Activated CD8-positive, alpha-beta memory T cell treated with anti-CD3 and anti-CD28 coated beads for 48 hours (primary cell): ENCODE measurements around the gene MRM2.
"Not testable (repeated sequence)": the region's sequence is repeated elsewhere in the genome, so short reads cannot be mapped to it uniquely, and the experiment has no call there.

Source experiments
- DNase-seq, 3 experiments: peaks; one replicate each; pipeline ENCODE4 v3.0.0-alpha.2; 2020; ENCODE audit warnings: low read depth in 2 of 3, low spot score in 2 of 3

The MRM2 gene

DNA sequence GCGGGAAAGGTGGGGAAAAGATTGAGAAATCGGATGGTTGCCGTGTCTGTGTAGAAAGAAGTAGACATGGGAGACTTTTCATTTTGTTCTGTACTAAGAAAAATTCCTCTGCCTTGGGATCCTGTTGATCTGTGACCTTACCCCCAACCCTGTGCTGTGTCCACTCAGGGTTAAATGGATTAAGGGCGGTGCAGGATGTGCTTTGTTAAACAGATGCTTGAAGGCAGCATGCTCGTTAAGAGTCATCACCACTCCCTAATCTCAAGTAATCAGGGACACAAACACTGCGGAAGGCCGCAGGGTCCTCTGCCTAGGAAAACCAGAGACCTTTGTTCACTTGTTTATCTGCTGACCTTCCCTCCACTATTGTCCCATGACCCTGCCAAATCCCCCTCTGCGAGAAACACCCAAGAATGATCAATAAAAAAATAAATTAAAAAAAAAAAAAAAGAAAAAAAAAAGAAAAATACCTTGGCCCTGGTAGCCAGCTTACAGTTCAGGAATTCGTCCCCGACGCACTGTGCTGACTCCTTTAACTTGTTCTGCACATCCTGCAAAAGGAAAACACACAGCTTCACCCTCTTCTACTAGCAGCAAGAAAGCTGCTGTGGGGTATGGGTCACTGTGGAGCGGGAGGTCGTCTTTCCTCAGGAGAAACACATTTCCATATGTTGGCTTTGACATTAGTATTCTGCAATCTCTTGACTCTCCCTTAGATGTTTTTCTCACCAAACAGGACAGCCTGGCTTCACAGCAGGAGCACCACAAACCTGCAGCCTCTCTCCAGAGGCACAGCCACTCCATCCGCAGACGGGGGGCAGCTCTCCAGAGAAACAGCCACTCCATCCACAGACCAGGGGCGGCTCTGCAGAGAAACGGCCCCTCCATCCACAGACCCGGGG lies 27.3 kb upstream of the MRM2 start:
- not testable (repeated sequence) for DNase-seq

GRCh38 chr7:2266911-2267310 lies 24.9 kb upstream of the MRM2 start:
- no peak for DNase-seq

GRCh38 chr7:2264158-2264557 lies 22.2 kb upstream of the MRM2 start:
- DNase-seq = no peak

DNA sequence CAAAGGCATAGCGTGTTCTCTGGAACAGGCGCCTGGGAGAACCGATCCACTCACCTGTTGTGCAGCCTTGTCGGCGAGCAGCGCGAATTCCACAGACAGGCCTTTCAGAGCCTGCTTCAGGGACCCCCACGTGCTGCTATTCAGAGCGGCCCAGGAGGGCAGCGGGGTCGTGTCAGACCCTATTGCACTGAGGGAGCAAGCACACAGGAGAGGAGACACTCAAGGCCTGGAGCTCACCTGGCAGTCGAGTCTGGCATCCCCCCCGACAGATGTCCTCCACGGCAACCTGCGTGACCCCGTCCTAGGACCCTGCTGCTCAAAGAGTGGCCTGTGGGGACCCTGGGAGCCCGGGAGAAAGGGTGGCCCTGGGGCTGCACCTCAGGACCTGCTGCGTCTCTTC lies 21.2 kb upstream of the MRM2 start:
- DNase-seq = no peak

GRCh38 chr7:2261611-2262010 lies 19.6 kb upstream of the MRM2 start:
- DNase-seq = no peak

- DNase-seq = no peak
Measured at GRCh38 chr7:2260820-2261219, 18.8 kb upstream of the MRM2 start.

DNA sequence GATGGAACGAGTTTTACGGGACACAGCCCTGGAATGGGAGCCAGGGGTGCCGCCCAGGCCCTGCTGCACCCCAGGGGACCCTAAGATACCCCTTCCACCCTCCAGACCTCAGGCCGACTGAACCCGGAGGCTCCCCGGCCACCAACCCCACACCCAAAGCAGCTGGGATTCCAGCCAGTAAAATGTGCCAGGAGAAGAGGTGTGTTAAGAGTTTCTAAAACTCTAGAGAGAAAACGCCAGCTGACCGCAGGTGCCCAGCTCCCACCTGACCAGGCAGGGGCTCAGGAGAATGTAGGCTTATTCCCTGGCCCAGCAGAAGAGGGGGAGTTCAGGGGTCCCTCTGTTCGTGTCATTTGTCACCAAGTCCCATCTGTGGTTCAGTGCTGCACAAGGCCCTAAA lies 17.5 kb upstream of the MRM2 start:
- DNase-seq = no peak

DNA sequence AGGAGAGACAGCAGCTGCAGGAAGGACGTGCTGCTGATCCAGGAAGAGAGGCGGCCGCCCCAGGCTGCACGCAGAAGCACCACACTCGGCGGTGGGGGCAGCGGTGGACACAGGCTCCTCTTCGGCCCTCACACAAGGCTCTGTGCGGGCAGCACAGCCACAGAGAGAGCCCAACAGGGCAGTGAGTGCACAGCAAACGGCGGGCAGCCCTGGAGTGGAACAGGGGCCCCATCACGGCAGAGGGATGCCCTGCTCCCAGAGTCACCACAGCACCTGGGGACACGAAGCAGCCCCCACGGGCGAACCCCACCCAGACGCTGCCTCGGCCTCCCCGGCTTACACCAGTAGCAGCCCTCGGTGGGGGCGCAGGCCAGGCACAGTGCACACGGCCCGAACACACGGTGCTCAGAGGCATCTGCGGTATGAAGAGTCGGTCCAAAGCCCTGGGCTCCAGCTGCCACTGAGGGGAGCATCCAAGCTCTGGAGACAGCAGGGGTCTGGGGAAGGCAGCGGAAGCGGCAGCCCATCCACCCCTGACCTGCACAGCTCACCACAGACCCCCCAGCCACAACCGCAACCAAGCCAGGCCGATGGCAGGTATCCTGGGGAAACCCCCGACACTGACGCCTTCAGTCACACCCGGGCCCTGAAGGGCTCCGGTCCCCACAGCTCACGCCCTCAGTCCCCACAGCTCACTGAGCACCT lies 16.8 kb upstream of the MRM2 start:
- no peak for DNase-seq

DNA sequence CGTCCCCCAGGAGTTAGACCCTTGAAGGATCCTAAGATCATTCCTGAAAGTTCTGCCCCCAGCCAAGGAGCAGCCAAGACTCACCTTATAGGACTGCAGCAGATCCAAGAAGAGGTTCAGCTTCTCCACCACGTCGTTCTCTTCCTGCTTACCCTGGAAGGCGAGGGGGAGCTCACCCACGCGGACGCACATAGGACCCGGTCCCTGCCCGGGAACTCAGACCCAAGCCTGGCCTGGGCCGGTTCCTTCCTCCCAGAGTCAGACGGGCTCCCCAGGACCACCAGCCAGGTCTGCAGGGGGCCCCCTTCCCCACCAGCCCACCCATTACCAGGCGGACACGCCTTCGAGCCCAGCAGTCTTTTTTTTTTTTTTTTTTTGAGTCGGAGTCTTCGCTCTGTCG lies 15.6 kb upstream of the MRM2 start:
- DNase-seq = no peak

- DNase-seq = no peak
Measured at GRCh38 chr7:2257046-2257551, 15.1 kb upstream of the MRM2 start.

- DNase-seq = no peak
Measured at GRCh38 chr7:2256306-2257045, 14.5 kb upstream of the MRM2 start.

GRCh38 chr7:2255145-2256139 lies 13.4 kb upstream of the MRM2 start:
- DNase-seq = no peak

DNA sequence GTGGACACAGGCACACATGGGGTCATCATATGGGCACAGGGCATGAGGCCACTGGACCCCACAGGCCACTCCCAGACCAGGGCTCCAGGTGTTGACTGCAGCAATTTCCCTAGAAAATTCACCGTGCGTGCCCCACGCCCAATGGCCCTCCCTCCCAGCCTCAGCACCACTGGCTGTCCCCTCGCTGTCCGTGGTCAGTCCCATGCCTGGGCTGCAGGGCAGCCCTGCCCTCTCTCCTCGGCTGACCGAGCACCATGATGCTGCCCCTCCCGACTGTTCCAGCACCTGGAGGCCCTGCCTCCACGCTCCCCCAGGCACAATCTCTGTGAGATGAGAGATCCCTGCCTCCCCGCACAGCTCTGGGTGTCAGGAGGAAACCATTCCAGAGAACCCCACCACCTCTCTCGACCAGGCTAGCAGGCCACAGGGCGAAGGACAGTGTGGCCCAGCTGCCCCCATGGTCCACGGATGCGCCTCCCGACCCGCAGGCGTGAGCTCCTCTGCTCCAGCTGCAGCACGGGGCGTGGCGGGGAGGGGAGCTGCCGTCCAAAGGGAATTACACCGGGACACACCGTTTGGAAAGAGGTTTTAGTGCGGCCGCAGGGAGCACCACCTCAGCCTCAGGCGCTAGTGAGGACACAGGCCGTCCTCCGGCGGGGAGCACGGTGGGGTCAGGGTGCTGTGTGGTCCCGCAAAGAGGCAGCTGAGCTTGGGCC lies 12.6 kb upstream of the MRM2 start:
- DNase-seq = no peak

DNA sequence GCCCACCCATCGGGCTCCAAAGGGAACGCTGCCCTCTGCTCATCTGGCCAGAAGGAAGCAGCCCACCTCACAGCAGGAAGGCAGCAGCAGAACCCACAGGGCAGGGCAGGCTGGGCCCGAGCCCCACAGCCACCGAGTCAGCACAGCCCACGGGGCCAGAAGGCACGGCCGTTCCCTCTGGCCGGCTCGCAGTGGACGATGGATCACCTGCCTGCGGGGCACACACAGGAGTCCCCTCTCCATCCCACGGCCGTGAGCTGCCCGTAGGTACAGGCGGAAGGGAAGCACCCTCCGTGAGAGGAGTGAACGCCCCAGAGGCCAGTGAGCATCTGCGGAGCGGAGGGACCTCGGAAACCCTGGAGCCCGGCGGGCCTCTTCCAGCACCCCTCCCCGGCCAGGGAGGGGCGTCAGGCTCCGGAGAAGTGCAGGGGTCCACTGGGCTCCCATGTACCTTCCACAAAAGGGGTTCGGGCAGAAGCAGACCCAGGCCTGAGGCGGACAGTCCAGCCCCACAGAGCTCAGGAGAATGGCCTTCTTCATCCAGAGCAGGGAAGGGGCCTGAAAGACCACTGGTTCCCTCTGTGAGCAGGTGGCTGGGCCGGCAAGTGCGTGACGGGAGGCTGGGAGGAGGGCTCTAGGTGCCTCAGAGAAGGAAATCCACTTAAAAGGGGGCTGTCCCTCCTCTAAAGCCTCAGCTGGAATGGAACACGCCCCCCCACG lies 11.7 kb upstream of the MRM2 start:
- no peak for DNase-seq

- DNase-seq = no peak
Measured at GRCh38 chr7:2253021-2253420, 11.0 kb upstream of the MRM2 start.

- no peak for DNase-seq
Measured at GRCh38 chr7:2251841-2252771, 10.1 kb upstream of the MRM2 start.

DNA sequence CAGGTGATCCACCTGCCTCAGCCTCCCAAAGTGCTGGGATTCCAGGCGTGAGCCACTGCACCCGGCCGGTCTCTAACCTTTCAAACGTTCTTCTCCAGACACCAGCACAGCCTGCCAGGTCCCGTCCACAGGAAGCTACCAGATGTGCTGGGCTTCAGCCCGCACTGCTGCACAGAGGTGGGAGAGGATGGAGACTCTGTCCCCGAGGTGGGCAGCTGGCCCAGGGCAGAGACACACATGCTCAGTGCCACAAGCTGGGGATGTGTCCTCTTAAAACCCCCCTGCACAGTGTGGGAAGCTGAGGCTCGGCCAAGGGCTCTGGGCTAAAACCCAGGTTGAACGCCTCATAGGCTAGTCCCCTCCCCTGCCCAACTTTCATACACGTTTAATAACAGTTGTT lies 9.4 kb upstream of the MRM2 start:
- no peak for DNase-seq

DNA sequence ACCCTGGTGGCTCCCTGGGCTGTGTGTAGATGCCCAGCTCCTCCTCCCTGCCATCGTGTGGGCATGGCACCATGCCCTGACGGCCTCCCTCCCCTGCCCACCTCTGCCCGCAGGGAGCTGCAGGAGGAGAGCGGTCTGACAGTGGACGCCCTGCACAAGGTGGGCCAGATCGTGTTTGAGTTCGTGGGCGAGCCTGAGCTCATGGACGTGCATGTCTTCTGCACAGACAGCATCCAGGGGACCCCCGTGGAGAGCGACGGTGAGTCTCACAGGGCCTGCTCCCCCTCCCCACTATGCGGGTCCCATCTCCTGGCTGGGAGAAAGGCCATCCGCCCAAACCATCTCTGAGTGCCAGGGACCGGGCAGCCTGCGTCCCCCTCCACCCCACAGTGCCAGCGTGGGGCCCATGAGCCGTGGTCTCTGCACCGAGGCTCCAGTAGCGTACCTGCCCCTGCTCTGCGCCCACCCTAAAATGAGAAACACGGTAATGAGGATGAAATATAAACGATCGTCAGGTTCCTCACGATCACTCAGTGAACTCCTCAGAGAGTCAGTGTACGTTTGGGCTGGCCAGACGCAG lies 7.8 kb upstream of the MRM2 start:
- DNase-seq = no peak
